GM21447 (cell line): Measurements from ENCODE around the gene MLLT6.
A peak's percentile ranks its signal among the peaks of the same experiment; 100 is the strongest.

ENCODE experiments used
- ATAC-seq: cut with Tn5 transposase; IDR thresholded peaks from one replicate; pipeline ENCODE4 v1.9.1; 2021; ENCODE audit not compliant: unreplicated experiment

MLLT6 gene

GRCh38 chr17:38741461-38741860 is 36.4 kb downstream of the MLLT6 start:
- no peak for ATAC-seq

GRCh38 chr17:38741921-38742410 is 36.9 kb downstream of the MLLT6 start:
- no peak for ATAC-seq

GRCh38 chr17:38742411-38743308 is 37.6 kb downstream of the MLLT6 start:
- no peak for ATAC-seq

- no peak for ATAC-seq
Measured at GRCh38 chr17:38743556-38744171, 38.6 kb downstream of the MLLT6 start.

GRCh38 chr17:38745545-38745944 is 40.5 kb downstream of the MLLT6 start:
- no peak for ATAC-seq

GRCh38 chr17:38746004-38746848 is 41.2 kb downstream of the MLLT6 start:
- ATAC-seq, result no peak

GRCh38 chr17:38746849-38747462 is 41.9 kb downstream of the MLLT6 start:
- no peak for ATAC-seq

- no peak for ATAC-seq
Measured at GRCh38 chr17:38747463-38748148, 42.5 kb downstream of the MLLT6 start.

- no peak for ATAC-seq
Measured at GRCh38 chr17:38748149-38748891, 43.2 kb downstream of the MLLT6 start, which contains the start of gene PCGF2. Gene PCGF2 (minus strand): TSS chr17:38748336. CDS start chr17:38740402, 7,934 bp downstream.

- no peak for ATAC-seq
Measured at GRCh38 chr17:38748892-38749222, 43.8 kb downstream of the MLLT6 start.

- no peak for ATAC-seq
Measured at GRCh38 chr17:38749223-38750043, 44.4 kb downstream of the MLLT6 start.

GRCh38 chr17:38750044-38750311 is 44.9 kb downstream of the MLLT6 start:
- ATAC-seq, result no peak

- ATAC-seq, result no peak
Measured at GRCh38 chr17:38750312-38751121, 45.4 kb downstream of the MLLT6 start.

- no peak for ATAC-seq
Measured at GRCh38 chr17:38751144-38751807, 46.2 kb downstream of the MLLT6 start.

- peak; percentile 18 for ATAC-seq
Measured at GRCh38 chr17:38751808-38752307, 46.8 kb downstream of the MLLT6 start.

- ATAC-seq, result peak; percentile 68
Measured at GRCh38 chr17:38752308-38753070, 47.4 kb downstream of the MLLT6 start, which contains the start of gene PSMB3. Gene PSMB3 (plus strand): TSS chr17:38752741. CDS start chr17:38752827, 86 bp downstream.
